Pulmonary artery endothelial cell (primary cell): ENCODE measurements around the gene NDFIP1. TPM values are rescaled to one million over a fixed set of nuclear protein-coding genes. Genes with fewer than 3 reads are reported as not detected.

Experiments used
- DNase-seq: peaks from one replicate; pipeline ENCODE4 v3.0.0-alpha.2; 2011; ENCODE audit warnings: low read depth, low spot score
- total RNA-seq: library from RNA; depleted of rRNA; stranded (reverse); fragments of >200 nt; gene quantifications from 2 replicates; pipeline ENCODE4 v1.2.3, GENCODE V29; 2014

NDFIP1 gene
- total RNA-seq, 1 donor from 2014 or later = 36.8 TPM

DNA sequence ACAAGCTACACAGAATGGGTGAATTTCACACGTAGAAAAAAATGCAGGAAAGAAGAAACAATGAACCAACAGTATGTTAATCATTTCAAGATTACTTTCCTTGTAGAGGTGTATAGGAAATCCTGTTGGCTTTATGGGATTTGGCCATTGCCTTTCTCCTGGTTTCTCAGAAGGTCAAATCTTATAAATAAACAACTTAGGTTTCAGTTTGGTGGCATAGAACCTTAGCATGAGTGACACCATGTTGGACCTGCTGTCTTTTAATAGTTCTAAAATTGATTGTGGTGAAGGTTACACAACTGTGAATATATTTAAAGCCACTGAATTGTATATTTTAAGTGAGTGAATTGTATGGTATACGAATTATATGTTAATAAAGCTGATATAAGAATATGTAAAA lies 16.7 kb upstream of the NDFIP1 start:
- no peak for DNase-seq

DNA sequence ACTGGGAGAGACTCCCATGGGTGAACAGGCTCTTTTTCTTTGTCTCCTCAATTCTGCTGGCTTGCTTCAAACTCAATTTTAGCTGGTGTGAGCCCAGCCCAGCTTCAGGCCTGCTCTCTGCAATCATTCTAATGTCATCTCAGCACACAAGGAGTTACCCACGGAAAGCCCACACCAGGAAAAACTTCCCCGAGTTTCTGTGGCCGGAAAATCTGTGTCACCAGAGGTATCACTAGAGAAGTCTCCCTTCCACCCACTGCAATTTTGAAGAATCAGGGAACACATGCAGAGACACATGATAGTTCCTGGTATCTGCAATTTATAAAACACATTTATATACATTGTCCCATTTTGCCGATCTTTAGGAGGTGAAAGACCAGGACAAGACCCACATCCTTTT lies 13.5 kb upstream of the NDFIP1 start:
- DNase-seq = no peak

- no peak for DNase-seq
These were observed 12.8 kb upstream of the NDFIP1 start for GRCh38 chr5:142095651-142096330.

GRCh38 chr5:142096382-142096781 lies 12.2 kb upstream of the NDFIP1 start:
- no peak for DNase-seq

- DNase-seq = no peak
These were observed 10.9 kb upstream of the NDFIP1 start for GRCh38 chr5:142097681-142098080.

DNA sequence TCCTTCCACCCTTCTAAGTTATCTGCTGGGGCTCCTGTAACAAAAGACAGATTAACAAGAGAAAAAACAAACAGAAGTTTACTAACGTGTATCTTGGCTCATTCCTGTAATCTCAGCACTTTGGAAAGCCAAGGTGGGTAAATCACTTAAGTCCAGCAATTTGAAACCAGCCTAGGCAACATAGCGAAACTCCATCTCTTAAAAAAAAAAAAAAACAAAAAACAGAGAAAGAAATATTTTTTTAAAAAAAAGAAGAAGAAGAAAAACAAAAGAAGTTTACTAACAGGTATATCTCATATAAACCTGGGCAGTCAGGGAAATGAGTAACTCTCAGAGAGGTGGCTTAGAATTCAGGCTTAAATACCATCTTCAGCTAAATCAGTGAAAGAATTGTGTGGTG lies 10.3 kb upstream of the NDFIP1 start:
- no peak for DNase-seq

- DNase-seq = no peak
These were observed 9.6 kb upstream of the NDFIP1 start for GRCh38 chr5:142098931-142099330.

DNA sequence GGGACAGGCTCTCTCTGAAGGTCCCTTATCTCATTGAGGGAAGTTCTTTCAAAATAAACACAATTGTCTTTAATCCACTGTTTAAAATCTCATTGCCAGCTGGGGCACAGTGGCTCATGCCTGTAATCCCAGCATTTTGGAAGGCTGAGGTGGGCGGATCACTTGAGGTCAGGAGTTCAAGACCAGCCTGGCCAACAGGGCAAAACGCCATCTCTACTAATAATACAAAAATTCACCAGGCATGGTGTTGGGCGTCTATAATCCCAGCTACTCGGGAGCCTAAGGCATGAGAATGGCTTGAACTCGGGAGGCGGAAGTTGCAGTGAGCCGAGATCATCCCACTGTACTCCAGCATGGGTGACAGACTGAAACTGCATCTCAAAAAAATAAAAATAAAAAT lies 8.3 kb upstream of the NDFIP1 start:
- DNase-seq = no peak

DNA sequence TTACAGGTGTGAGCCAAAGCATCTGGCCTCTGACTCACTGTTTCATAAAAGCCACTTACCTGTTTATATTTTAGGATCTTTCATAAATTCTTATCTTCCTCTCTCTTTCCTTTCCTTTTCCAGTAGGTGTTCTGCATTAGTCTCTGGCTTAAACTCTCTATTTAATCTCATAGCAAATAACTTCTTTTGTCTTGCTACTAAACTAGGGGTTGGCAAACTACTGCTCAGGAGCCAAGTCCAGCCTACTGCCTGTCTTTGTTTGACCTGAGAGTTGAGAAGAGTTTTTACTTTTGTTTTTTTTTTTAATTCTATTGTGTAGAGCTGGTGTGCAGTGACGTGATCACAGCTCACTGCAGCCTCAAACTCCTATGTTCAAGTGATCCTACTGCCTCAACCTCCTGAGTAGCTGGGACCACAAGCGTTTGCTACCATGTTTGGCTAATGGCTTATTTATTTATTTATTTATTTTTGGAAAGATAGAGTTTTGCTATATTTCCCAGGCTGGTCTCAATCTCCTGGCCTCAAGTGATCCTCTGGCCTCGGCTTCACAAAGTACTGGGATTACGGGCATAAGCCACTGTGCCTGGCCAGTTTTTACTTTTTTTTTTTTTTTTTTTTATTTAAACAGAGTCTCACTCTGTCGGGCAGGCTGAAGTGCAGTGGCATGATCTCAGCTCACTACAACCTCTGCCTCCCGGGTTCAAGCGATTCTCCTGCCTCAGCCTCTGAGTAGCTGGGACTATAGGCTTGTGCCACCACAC lies 5.4 kb upstream of the NDFIP1 start:
- DNase-seq = no peak

DNA sequence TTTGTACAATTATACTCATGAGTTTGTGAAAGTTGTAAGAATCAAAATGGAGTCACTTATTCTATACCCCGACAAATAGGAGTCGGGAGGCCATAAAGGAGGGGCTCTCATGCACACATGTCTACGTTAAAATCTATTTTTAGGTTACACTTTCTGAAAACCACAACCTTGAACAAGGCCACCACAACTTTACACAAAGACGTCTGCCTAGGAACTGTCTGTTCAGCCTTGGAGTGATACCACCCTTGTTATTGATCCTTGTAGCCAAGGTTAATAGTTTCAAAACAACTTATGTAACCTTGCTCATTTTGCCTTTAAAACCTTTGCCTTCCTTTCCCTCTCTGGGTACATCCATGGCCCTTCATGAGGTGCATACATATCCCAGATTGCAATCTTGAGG lies 4.1 kb upstream of the NDFIP1 start:
- DNase-seq = no peak

GRCh38 chr5:142106061-142106460 lies 2.5 kb upstream of the NDFIP1 start:
- no peak for DNase-seq

GRCh38 chr5:142107036-142107735 lies 1.4 kb upstream of the NDFIP1 start:
- no peak for DNase-seq

- no peak for DNase-seq
These were observed 695 bp upstream of the NDFIP1 start for GRCh38 chr5:142107736-142108431.

DNA sequence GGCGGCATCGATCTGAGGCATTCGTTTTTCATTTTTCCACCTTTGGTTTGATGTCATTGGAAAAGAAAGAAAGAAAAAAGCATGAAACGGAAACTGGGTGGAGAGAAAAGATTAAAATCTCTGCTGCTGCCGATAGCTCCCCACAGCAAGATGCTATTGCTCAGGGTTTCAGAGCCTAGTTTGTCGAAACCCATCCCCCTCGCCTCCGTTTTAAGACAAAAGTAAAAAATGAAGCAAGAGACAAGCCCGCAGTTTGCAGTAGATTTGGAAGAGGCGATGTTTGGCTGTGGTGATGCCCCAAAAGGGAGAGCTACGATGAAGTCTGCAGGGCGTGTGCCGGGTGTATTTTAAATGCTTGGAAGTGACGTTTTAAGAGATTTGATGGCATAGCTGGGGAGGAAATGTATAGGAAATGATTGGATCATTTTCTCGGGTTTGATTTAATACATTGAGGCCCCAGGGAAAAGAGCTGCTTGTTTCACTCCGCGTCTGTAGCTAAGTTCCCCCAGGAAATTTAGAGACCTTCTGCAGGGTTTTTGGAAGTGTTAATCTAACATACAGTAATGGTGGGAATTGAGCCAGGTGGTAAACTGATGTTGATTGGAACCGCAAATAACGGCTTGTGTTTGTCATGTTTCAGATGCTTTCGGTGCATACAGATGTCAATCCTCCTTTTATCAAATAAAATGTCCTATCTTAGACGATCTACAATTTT lies 909 bp downstream of the NDFIP1 start:
- DNase-seq = no peak

DNA sequence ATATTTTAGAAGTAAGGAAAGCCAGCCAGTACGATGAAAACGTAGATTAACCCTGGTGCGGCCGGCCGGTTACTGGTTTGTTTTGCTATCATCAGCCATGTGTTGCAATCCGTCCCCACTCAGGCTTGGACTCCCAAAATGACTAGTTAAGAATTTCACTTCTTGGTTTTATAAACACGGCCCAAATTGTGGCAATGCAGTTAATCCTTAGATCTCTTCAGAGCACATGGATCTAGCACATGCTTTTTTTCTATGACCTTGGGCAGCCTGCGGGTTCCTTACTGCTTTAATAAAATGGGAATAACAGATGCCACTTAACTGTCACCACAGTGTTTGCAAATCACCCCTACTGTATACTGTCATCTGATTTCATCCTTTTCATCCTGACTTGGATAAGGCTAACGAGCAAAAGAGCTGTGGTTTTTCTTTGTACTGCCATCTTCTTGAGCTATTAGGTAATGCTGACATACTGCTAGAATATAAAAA lies 1.5 kb downstream of the NDFIP1 start:
- no peak for DNase-seq

- no peak for DNase-seq
These were observed 2.6 kb downstream of the NDFIP1 start for GRCh38 chr5:142110988-142111687.

DNA sequence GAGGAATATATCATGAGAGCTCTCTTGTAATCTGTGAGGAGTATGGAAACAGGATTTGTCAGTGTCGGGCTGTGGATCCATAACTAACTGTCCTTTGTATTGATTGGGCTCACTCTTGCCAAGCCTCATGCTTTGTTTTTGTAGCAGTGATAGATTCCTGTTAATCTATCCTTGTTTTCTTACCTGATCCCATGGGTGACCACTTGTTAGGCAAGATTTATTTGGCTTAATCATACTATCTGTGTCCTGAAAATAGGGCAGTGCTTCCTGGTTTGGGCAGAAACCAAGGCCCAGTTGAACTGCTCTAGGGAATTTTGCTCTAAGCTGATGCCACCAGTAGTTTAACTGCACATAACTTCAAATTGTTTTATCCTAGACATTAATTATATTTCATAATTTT lies 6.1 kb downstream of the NDFIP1 start:
- no peak for DNase-seq

GRCh38 chr5:142115937-142116614 lies 7.5 kb downstream of the NDFIP1 start:
- no peak for DNase-seq

DNA sequence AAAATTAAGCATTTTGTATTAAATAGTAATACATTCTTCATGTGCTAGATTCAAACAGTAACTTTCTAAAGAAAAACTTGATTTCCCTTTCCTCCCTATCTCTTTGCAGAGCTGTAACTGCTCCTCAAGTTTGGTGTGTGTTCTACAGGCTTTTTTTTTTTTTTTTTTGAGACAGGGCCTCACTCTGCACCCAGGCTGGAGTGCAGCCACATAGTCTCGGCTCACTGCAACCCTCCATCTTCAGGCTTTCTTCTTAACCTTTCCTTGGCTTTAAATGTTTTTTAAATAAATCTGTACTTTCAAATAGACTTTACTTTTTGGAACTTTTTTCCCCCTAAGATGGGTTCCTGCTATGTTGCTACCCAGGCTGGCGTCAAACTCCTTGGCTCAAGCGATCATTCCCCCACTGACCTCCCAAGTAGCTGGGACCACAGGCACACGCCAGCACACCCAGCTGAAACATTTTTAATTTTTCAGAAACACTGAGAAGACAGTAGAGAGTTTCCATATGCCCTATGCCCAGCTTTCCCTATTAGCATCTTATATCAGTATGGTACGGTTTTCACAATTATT lies 9.1 kb downstream of the NDFIP1 start:
- no peak for DNase-seq
